ENCODE measurements around the gene TAF1C. TPM values are rescaled to one million over a fixed set of nuclear protein-coding genes. Genes with fewer than 3 reads are reported as not detected.

The TAF1C gene
- total RNA-seq, 1 donor from 2014 or later = 14.1 TPM

- Histone ChIP-seq H3K9me3 (ENCODE audit: control insufficient read depth in 3 of 3, low read length in 3 of 3) (no peaks in the 10 kb centered on the region), H3K27me3 (ENCODE audit: control insufficient read depth in 3 of 3, insufficient read depth in 3 of 3, low read length in 3 of 3) (peaks cover 0 to 5% (median 0%) of the 10 kb centered on the region in 3 donors), H3K4me3 (ENCODE audit: low read length in 3 of 3) (no peak overlapping the region), H3K4me1 (ENCODE audit: control insufficient read depth in 3 of 3, insufficient read depth in 3 of 3, low read length in 3 of 3) (no peaks in the 10 kb centered on the region), H3K9ac (ENCODE audit: low read depth in 1 of 3, low read length in 3 of 3) (no peak overlapping the region), H3K36me3 (ENCODE audit: control insufficient read depth in 3 of 3, insufficient read depth in 3 of 3, low read length in 3 of 3) (no peaks in the 10 kb centered on the region), H3K27ac (ENCODE audit: low read depth, low read length) (no peak overlapping the region)
Measured at GRCh38 chr16:84166796-84167695, 19.8 kb downstream of the TAF1C start.

- H3K9me3 ChIP-seq (ENCODE audit: control insufficient read depth in 3 of 3, low read length in 3 of 3) = no peaks in the 10 kb centered on the region
Measured at GRCh38 chr16:84165746-84166145, 21.1 kb downstream of the TAF1C start.

DNA sequence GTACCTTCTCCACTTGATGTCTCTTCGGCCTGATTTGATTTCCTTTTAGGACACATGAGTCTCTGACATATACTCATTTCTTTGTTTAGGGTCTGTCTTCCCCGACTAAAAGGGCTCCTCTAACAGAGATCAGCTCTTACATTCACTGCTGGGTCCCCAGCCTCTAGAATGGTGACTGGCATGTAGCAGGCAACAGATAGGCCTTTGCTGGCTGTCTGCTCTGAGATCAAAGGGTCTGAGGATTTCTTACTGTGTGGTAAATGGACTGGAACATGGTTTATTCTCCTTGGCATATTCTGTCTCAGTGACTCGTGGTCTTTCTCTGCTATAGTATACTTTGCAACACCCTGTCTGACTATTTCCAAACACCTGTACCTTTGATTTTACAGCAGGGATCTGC lies 25.1 kb downstream of the TAF1C start:
- Histone ChIP-seq H3K9ac (ENCODE audit: low read depth in 1 of 3, low read length in 3 of 3) (no peak overlapping the region), H3K4me3 (ENCODE audit: low read length in 3 of 3) (no peak overlapping the region), H3K4me1 (ENCODE audit: control insufficient read depth in 3 of 3, insufficient read depth in 3 of 3, low read length in 3 of 3) (no peaks in the 10 kb centered on the region), H3K27ac (ENCODE audit: low read depth, low read length) (no peak overlapping the region), H3K36me3 (ENCODE audit: control insufficient read depth in 3 of 3, insufficient read depth in 3 of 3, low read length in 3 of 3) (no peaks in the 10 kb centered on the region), H3K9me3 (ENCODE audit: control insufficient read depth in 3 of 3, low read length in 3 of 3) (no peaks in the 10 kb centered on the region), H3K27me3 (ENCODE audit: control insufficient read depth in 3 of 3, insufficient read depth in 3 of 3, low read length in 3 of 3) (peaks cover 6 to 33% (median 15%) of the 10 kb centered on the region in 3 donors)

More at GRCh38 chr16:84165746-84166145, 21.1 kb downstream of the TAF1C start:
- Histone ChIP-seq H3K4me3 (ENCODE audit: low read length in 3 of 3) (no peak overlapping the region), H3K27me3 (ENCODE audit: control insufficient read depth in 3 of 3, insufficient read depth in 3 of 3, low read length in 3 of 3) (peaks cover 0 to 12% (median 7%) of the 10 kb centered on the region in 3 donors), H3K4me1 (ENCODE audit: control insufficient read depth in 3 of 3, insufficient read depth in 3 of 3, low read length in 3 of 3) (no peaks in the 10 kb centered on the region), H3K27ac (ENCODE audit: low read depth, low read length) (no peak overlapping the region), H3K9ac (ENCODE audit: low read depth in 1 of 3, low read length in 3 of 3) (no peak overlapping the region), H3K36me3 (ENCODE audit: control insufficient read depth in 3 of 3, insufficient read depth in 3 of 3, low read length in 3 of 3) (no peaks in the 10 kb centered on the region)

GRCh38 chr16:84161037-84161436 lies 25.8 kb downstream of the TAF1C start:
- Histone ChIP-seq H3K36me3 (ENCODE audit: control insufficient read depth in 3 of 3, insufficient read depth in 3 of 3, low read length in 3 of 3) (no peaks in the 10 kb centered on the region), H3K4me3 (ENCODE audit: low read length in 3 of 3) (no peak overlapping the region), H3K9ac (ENCODE audit: low read depth in 1 of 3, low read length in 3 of 3) (no peak overlapping the region), H3K27ac (ENCODE audit: low read depth, low read length) (no peak overlapping the region), H3K27me3 (ENCODE audit: control insufficient read depth in 3 of 3, insufficient read depth in 3 of 3, low read length in 3 of 3) (peaks cover 6 to 28% (median 15%) of the 10 kb centered on the region in 3 donors), H3K9me3 (ENCODE audit: control insufficient read depth in 3 of 3, low read length in 3 of 3) (no peaks in the 10 kb centered on the region), H3K4me1 (ENCODE audit: control insufficient read depth in 3 of 3, insufficient read depth in 3 of 3, low read length in 3 of 3) (no peaks in the 10 kb centered on the region)

- Histone ChIP-seq H3K4me1 (ENCODE audit: control insufficient read depth in 3 of 3, insufficient read depth in 3 of 3, low read length in 3 of 3) (no peaks in the 10 kb centered on the region), H3K36me3 (ENCODE audit: control insufficient read depth in 3 of 3, insufficient read depth in 3 of 3, low read length in 3 of 3) (no peaks in the 10 kb centered on the region), H3K9ac (ENCODE audit: low read depth in 1 of 3, low read length in 3 of 3) (no peak overlapping the region), H3K9me3 (ENCODE audit: control insufficient read depth in 3 of 3, low read length in 3 of 3) (no peaks in the 10 kb centered on the region), H3K27me3 (ENCODE audit: control insufficient read depth in 3 of 3, insufficient read depth in 3 of 3, low read length in 3 of 3) (peaks cover 6 to 28% (median 15%) of the 10 kb centered on the region in 3 donors), H3K4me3 (ENCODE audit: low read length in 3 of 3) (no peak overlapping the region), H3K27ac (ENCODE audit: low read depth, low read length) (no peak overlapping the region)
Measured at GRCh38 chr16:84159800-84160199, 27.1 kb downstream of the TAF1C start.

DNA sequence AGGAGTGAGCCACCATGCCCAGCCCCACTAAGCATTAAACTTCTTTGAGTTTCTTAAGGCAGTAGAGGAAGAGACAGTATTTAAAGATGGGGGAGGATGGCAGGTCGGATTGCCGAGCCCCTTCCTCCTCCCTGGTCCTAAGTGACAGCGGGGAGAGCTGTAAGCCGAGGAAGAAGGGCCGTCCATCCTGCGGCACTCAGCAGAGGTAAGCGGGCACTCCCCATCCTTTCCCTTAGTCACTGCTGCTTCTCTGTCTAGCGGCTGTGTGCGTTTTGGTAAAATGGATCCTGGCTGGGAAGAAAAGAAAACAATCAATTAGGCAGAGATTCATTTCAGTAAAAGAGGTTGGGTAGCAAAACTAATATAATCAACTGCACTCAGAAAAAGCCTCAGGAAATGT lies 27.9 kb downstream of the TAF1C start:
- Histone ChIP-seq H3K27me3 (ENCODE audit: control insufficient read depth in 3 of 3, insufficient read depth in 3 of 3, low read length in 3 of 3) (peaks cover 6 to 28% (median 15%) of the 10 kb centered on the region in 3 donors), H3K27ac (ENCODE audit: low read depth, low read length) (no peak overlapping the region), H3K4me1 (ENCODE audit: control insufficient read depth in 3 of 3, insufficient read depth in 3 of 3, low read length in 3 of 3) (no peaks in the 10 kb centered on the region), H3K36me3 (ENCODE audit: control insufficient read depth in 3 of 3, insufficient read depth in 3 of 3, low read length in 3 of 3) (no peaks in the 10 kb centered on the region), H3K4me3 (ENCODE audit: low read length in 3 of 3) (no peak overlapping the region), H3K9ac (ENCODE audit: low read depth in 1 of 3, low read length in 3 of 3) (no peak overlapping the region), H3K9me3 (ENCODE audit: control insufficient read depth in 3 of 3, low read length in 3 of 3) (no peaks in the 10 kb centered on the region)

DNA sequence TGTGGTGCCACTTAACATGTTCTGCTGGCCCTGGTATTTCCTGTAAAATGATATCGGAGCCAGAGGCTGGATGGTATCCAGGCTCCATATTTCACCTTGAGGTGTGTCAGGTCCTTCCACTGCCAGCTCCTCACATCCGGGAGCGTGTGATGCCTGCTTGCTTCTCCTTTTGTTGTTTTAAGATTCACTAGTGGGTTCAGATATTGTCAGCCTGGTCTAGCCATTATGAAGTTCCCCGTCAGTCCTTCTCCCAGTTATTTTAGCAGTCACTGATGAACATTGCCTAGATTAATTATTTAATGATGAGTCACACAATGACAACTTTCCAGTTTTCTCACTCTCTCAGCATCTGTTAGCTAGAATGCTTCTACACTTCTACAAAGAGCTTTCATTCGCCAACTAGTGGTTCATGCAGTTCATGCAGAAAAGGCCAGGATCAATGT lies 30.5 kb downstream of the TAF1C start:
- no peaks in the 10 kb centered on the region for H3K9me3 ChIP-seq (ENCODE audit: control insufficient read depth in 3 of 3, low read length in 3 of 3)
- H3K27ac ChIP-seq (ENCODE audit: low read depth, low read length) = no peak overlapping the region
- H3K27me3 ChIP-seq (ENCODE audit: control insufficient read depth in 3 of 3, insufficient read depth in 3 of 3, low read length in 3 of 3) = peaks cover 6 to 28% (median 12%) of the 10 kb centered on the region in 3 donors
- H3K9ac ChIP-seq (ENCODE audit: low read depth in 1 of 3, low read length in 3 of 3) = no peak overlapping the region
- H3K36me3 ChIP-seq (ENCODE audit: control insufficient read depth in 3 of 3, insufficient read depth in 3 of 3, low read length in 3 of 3) = no peaks in the 10 kb centered on the region
- no peaks in the 10 kb centered on the region for H3K4me1 ChIP-seq (ENCODE audit: control insufficient read depth in 3 of 3, insufficient read depth in 3 of 3, low read length in 3 of 3)
- H3K4me3 ChIP-seq (ENCODE audit: low read length in 3 of 3) = no peak overlapping the region

DNA sequence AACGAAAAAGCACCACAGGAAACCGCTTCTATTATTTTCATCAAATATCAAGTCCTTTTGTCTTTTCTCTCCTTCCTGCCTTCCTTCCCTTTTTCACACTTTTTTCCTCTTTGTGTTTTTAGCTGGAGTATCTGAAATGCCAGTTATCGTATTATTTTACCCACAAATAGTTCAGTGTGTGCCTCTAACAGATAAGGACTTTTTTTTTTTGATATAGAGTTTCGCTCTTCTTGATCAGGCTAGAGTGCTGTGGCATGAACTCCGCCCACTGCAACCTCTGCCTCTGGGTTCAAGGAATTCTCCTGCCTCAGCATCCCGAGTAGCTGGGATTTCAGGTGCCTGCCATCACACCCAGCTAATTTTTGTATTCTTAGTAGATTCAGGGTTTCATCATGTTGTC lies 31.1 kb downstream of the TAF1C start:
- H3K9me3 ChIP-seq (ENCODE audit: control insufficient read depth in 3 of 3, low read length in 3 of 3) = no peaks in the 10 kb centered on the region
- no peak overlapping the region for H3K4me3 ChIP-seq (ENCODE audit: low read length in 3 of 3)
- H3K36me3 ChIP-seq (ENCODE audit: control insufficient read depth in 3 of 3, insufficient read depth in 3 of 3, low read length in 3 of 3) = no peaks in the 10 kb centered on the region
- no peak overlapping the region for H3K27ac ChIP-seq (ENCODE audit: low read depth, low read length)
- no peak overlapping the region for H3K9ac ChIP-seq (ENCODE audit: low read depth in 1 of 3, low read length in 3 of 3)
- no peaks in the 10 kb centered on the region for H3K4me1 ChIP-seq (ENCODE audit: control insufficient read depth in 3 of 3, insufficient read depth in 3 of 3, low read length in 3 of 3)
- peaks cover 6 to 22% (median 8%) of the 10 kb centered on the region in 3 donors for H3K27me3 ChIP-seq (ENCODE audit: control insufficient read depth in 3 of 3, insufficient read depth in 3 of 3, low read length in 3 of 3)

- H3K9me3 ChIP-seq (ENCODE audit: control insufficient read depth in 3 of 3, low read length in 3 of 3) = no peaks in the 10 kb centered on the region
- no peak overlapping the region for H3K9ac ChIP-seq (ENCODE audit: low read depth in 1 of 3, low read length in 3 of 3)
- no peaks in the 10 kb centered on the region for H3K4me1 ChIP-seq (ENCODE audit: control insufficient read depth in 3 of 3, insufficient read depth in 3 of 3, low read length in 3 of 3)
- H3K27me3 ChIP-seq (ENCODE audit: control insufficient read depth in 3 of 3, insufficient read depth in 3 of 3, low read length in 3 of 3) = peaks cover 6 to 19% (median 8%) of the 10 kb centered on the region in 3 donors
- no peak overlapping the region for H3K4me3 ChIP-seq (ENCODE audit: low read length in 3 of 3)
- no peak overlapping the region for H3K27ac ChIP-seq (ENCODE audit: low read depth, low read length)
- H3K36me3 ChIP-seq (ENCODE audit: control insufficient read depth in 3 of 3, insufficient read depth in 3 of 3, low read length in 3 of 3) = no peaks in the 10 kb centered on the region
Measured at GRCh38 chr16:84155226-84155625, 31.6 kb downstream of the TAF1C start.

DNA sequence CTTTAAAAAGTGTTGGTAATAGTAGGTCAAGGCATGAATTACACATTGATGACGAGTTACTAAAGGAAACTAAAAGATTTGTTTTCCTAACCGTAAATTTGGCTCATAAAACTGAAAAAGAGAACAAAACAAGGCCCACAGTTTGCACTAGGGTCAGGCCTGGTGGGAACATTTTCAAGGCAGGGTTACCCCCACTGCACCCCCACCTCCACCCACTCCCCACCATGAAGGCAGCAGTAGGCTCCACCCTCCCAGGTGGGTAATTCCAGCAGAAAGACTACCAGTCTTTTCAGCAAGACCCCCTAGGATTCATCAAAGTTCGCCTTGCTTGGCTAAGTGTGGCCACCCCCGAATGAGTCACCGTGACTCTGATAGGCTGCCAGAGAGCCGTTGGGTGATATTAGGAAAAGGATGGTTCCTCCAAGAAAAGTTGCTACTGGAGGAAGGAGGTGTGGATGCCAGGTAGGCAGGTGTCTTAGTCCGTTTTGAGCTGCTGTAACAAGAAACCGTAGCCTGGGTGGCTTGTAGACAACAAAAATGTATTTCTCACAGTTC lies 33.1 kb downstream of the TAF1C start:
- H3K27me3 ChIP-seq (ENCODE audit: control insufficient read depth in 3 of 3, insufficient read depth in 3 of 3, low read length in 3 of 3) = peaks cover 6 to 10% (median 6%) of the 10 kb centered on the region in 3 donors
- H3K27ac ChIP-seq (ENCODE audit: low read depth, low read length) = no peak overlapping the region
- H3K36me3 ChIP-seq (ENCODE audit: control insufficient read depth in 3 of 3, insufficient read depth in 3 of 3, low read length in 3 of 3) = no peaks in the 10 kb centered on the region
- no peak overlapping the region for H3K9ac ChIP-seq (ENCODE audit: low read depth in 1 of 3, low read length in 3 of 3)
- H3K4me3 ChIP-seq (ENCODE audit: low read length in 3 of 3) = no peak overlapping the region
- H3K4me1 ChIP-seq (ENCODE audit: control insufficient read depth in 3 of 3, insufficient read depth in 3 of 3, low read length in 3 of 3) = no peaks in the 10 kb centered on the region
- H3K9me3 ChIP-seq (ENCODE audit: control insufficient read depth in 3 of 3, low read length in 3 of 3) = no peaks in the 10 kb centered on the region

Data from skeletal muscle tissue (tissue), 4 donors.